Measurements from ENCODE around the gene OR11A1.

OR11A1 gene

DNA sequence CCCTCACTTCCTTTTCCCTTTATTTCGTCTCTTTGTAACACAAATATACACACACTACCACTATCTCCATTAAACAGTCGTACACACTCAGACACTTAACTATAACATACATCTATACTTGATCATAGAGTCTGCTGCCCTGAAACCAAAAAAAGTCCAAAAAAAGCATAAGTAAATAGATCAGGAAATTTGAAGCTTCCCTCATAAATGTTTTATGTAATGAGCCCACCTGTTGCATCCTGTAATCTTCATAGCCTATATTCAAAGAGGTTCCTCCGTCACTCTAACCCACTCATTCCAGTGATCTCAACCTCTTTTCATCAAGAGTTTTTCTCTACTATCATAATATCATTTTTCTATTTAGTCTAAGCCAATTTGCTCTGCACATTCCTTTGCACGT is 68.3 kb downstream of the OR11A1 start:
- DNase-seq (ENCODE audit: low spot score): no peak

DNA sequence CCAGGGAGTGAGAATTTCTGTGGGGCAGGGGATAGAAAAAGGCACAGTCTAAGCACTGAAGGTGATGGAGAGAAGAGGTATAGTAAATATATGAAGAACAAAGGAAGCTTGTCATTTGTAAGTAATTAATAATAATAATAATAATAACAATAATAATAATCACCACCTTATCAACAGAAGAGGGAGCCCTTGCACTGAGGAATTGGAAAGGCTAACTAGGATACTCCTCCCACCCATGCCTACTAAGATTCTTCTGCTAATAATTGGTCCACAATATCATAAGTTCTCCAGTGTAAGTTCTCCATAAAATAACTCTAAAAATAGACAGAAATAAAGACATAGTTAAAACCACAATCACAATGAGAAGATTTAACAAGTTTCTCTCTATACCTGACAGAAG is 80.9 kb downstream of the OR11A1 start:
- no peak for DNase-seq (ENCODE audit: low spot score)

Data from AG08395 (cell line).